GM06990 (cell line): ENCODE measurements around the gene MRPS17.

ENCODE experiments used
- DNase-seq: peaks from one replicate; pipeline ENCODE4 v3.0.0-alpha.2; 2011; ENCODE audit not compliant: insufficient read length; ENCODE audit errors: extremely low read depth
- H3K27me3 ChIP-seq: replicated peaks from 2 replicates; pipeline ENCODE4 v1.6.0; 2011; ENCODE audit warnings: low read length; ENCODE audit not compliant: control insufficient read depth, insufficient read depth
- H3K36me3 ChIP-seq: 2 replicates; pipeline ENCODE4 v1.5.1; 2011; ENCODE audit warnings: low read length; ENCODE audit not compliant: control insufficient read depth, insufficient read depth
- H3K4me3 ChIP-seq: replicated peaks from 2 replicates; pipeline ENCODE4 v1.5.1; 2011; ENCODE audit warnings: low read depth, mild to moderate bottlenecking, control low read depth, low read length
- TF ChIP-seq, protein P1 (sequence below): IDR thresholded peaks from 2 replicates; pipeline ENCODE4 v1.5.1; 2011; ENCODE audit warnings: low read length, control low read depth, mild to moderate bottlenecking, inconsistent platforms; ENCODE audit not compliant: insufficient read depth, poor library complexity, severe bottlenecking

The MRPS17 gene

GRCh38 chr7:55977831-55978230 lies 26.2 kb downstream of the MRPS17 start:
- no peak for DNase-seq
- Histone ChIP-seq H3K36me3 (peaks cover 5% of the 10 kb centered on the region), H3K4me3 (no peak overlapping the region), H3K27me3 (no peaks in the 10 kb centered on the region)
- TF ChIP-seq, protein P1, sequence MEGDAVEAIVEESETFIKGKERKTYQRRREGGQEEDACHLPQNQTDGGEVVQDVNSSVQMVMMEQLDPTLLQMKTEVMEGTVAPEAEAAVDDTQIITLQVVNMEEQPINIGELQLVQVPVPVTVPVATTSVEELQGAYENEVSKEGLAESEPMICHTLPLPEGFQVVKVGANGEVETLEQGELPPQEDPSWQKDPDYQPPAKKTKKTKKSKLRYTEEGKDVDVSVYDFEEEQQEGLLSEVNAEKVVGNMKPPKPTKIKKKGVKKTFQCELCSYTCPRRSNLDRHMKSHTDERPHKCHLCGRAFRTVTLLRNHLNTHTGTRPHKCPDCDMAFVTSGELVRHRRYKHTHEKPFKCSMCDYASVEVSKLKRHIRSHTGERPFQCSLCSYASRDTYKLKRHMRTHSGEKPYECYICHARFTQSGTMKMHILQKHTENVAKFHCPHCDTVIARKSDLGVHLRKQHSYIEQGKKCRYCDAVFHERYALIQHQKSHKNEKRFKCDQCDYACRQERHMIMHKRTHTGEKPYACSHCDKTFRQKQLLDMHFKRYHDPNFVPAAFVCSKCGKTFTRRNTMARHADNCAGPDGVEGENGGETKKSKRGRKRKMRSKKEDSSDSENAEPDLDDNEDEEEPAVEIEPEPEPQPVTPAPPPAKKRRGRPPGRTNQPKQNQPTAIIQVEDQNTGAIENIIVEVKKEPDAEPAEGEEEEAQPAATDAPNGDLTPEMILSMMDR = no peak

- H3K27me3 ChIP-seq = no peaks in the 10 kb centered on the region
- peaks cover 5% of the 10 kb centered on the region for H3K36me3 ChIP-seq
- TF ChIP-seq, protein P1 = no peak
- no peak overlapping the region for H3K4me3 ChIP-seq
- no peak for DNase-seq
Observed at GRCh38 chr7:55980266-55980665, 28.6 kb downstream of the MRPS17 start.

GRCh38 chr7:55983537-55983936 lies 31.9 kb downstream of the MRPS17 start:
- H3K27me3 ChIP-seq = no peaks in the 10 kb centered on the region
- no peak overlapping the region for H3K4me3 ChIP-seq
- DNase-seq = no peak
- TF ChIP-seq, protein P1 = no peak
- H3K36me3 ChIP-seq = peaks cover 4% of the 10 kb centered on the region

- TF ChIP-seq, protein P1 = no peak
- Histone ChIP-seq H3K27me3 (no peaks in the 10 kb centered on the region), H3K4me3 (no peak overlapping the region), H3K36me3 (peaks cover 7% of the 10 kb centered on the region)
- DNase-seq = no peak
Observed at GRCh38 chr7:55992346-55992745, 40.7 kb downstream of the MRPS17 start.

GRCh38 chr7:55996856-55997500 lies 45.3 kb downstream of the MRPS17 start:
- Histone ChIP-seq H3K27me3 (no peaks in the 10 kb centered on the region), H3K36me3 (peaks cover 7% of the 10 kb centered on the region), H3K4me3 (no peak overlapping the region)
- TF ChIP-seq, protein P1 = no peak
- no peak for DNase-seq

GRCh38 chr7:56003749-56004148 lies 52.1 kb downstream of the MRPS17 start:
- Histone ChIP-seq H3K36me3 (no peaks in the 10 kb centered on the region), H3K27me3 (no peaks in the 10 kb centered on the region), H3K4me3 (no peak overlapping the region)
- no peak for DNase-seq
- TF ChIP-seq, protein P1 = no peak
